NCI-H2227 (cell line): Measurements from ENCODE around the gene RTN4R.

Experiments used
- DNase-seq: peaks from one replicate; lab custom pipeline; 2025; ENCODE audit not compliant: unreplicated experiment; lab: John Stamatoyannopoulos, UW

RTN4R gene

GRCh38 chr22:20243537-20244249, 24.4 kb downstream of the RTN4R start:
- DNase-seq, result peak; percentile 77

GRCh38 chr22:20243176-20243536, 25.0 kb downstream of the RTN4R start:
- DNase-seq, result no peak

GRCh38 chr22:20242393-20243175, 25.5 kb downstream of the RTN4R start:
- no peak for DNase-seq

DNA sequence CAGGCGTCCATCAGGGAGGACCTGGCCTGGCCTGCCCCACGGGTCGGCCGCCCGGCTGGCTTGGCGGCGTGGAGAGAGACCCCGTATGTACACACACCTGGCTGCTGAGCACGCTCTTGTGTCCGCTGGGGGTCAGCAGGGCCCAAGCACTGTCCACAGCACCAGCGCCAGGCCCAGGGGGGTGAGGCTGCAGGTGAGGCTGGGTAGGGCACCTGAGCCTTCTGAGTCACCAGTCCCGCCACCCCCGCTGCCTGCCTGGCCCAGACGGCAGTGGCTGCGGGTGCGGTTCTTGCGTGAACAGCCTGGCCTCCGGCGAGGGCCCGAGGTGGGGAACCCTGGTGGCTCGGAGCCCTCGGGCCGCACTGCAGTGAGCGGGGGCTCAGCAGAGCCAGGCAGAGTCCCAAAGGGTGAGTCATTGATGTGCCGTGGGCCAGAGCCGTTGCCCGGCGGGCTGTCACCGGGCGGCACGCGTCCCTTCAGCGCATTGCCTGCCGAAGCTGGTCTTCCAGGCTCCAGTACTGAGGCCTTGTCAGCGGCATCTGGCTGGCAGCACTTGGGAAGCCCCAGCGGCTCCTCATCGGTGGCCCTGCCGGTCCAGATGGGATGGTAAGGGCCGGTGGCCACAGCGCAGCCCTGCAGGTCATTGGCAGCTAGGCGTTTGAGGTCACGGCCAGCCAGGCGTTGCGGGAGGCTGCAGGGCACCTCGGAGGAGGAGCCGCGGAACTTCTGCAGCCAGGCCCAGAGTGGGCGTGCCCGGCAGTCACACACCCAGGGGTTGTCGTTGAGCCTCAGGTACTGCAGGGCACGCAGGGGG, 26.3 kb downstream of the RTN4R start:
- DNase-seq, result no peak

DNA sequence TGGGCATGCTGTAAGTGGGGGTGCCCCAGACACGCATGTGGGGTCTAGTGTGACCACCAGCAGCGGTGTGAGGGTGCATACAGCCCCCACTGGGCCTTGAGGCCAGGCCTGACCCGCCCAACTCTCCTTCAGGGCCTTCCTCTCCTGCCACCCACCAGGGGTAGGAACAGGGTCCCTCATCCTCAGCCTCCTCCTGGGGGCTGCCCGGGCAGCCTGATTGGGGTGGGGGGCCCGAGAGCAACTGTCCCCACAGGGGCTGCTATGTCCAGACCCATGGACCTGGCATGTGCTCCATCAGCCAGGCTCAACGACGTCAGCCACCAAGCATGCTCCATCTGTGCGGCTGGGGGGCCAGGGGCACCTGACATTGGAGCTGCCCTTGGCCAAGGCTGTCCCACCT, 27.2 kb downstream of the RTN4R start:
- no peak for DNase-seq

- peak; percentile 81 for DNase-seq
These were observed 27.7 kb downstream of the RTN4R start for GRCh38 chr22:20240447-20240764.

DNA sequence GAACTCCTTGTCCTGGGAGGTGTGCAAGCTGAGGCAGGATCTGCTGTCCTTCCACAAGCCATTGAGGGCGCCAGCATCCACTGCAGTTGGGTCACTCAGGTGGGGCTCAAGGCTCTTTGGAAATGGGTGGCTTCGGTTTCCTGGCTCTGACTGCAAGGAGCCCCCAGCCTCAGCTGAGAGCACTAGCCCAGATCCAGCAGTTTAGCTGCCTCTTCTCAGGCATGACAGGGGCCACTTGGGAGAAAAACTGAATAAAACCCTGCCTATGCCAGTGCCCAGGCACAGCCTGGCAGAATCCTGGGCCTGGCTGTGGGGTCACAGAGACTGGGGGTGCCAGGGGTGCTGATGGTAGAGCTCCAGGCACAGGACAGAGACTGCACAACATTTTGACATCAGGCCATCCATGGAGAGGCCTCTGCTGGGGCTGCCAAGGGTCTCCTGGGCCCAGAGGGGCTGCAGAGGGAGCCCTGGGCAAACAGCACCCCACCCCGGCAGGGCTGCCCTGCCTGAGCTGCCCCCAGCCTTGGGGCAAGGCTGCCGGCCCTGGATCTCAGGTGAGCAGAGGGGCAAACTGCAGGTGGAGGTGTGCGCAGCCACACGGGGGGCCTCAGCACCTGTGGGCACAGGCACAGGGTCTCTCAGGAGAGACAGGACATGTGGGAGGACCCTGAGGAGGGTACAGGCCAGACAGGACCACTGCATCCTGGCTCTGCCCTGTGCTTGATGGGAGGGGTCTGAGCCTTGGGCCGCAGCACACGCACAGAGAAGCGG, 28.3 kb downstream of the RTN4R start:
- no peak for DNase-seq

DNA sequence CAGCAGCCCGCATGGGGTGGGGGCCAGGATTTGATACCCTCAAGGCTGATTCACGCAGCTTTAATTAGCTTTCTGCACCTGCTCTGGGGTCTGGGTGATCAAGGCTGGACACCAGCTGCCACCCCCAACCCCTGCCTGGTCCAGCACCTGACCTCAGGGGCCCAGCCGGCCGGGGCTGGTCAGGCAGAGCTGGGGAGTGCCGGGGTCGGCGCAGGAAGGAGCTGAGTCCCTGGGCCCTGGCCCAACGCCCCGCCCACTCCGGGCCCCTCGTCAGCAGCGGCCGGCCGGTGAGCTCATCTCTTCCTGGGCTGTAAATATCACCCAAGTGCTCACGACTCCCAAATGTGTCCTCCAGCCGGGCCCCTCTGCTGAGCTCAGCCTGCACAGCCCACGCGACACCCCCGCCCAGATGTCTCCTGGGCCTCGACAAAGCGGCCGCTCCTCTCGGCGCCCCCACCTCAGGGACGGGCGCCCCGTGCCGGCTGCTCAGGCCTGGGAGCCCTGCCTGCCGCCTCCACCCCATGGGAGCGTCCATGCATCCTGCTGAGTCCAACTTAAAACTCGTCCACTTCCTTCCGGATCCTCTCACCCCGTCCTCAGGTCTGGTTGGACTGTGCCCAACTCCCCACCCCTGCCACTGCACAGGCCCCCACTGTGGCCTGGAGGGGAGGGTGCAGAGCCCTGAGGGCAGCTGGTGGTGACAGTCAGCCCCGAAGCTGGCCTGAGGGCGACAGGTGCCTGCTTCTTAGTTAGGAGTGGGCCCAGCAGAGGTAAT, 29.0 kb downstream of the RTN4R start:
- no peak for DNase-seq

- DNase-seq, result peak; percentile 21
These were observed 29.6 kb downstream of the RTN4R start for GRCh38 chr22:20238536-20238900.

GRCh38 chr22:20237480-20238440, 30.4 kb downstream of the RTN4R start:
- no peak for DNase-seq

DNA sequence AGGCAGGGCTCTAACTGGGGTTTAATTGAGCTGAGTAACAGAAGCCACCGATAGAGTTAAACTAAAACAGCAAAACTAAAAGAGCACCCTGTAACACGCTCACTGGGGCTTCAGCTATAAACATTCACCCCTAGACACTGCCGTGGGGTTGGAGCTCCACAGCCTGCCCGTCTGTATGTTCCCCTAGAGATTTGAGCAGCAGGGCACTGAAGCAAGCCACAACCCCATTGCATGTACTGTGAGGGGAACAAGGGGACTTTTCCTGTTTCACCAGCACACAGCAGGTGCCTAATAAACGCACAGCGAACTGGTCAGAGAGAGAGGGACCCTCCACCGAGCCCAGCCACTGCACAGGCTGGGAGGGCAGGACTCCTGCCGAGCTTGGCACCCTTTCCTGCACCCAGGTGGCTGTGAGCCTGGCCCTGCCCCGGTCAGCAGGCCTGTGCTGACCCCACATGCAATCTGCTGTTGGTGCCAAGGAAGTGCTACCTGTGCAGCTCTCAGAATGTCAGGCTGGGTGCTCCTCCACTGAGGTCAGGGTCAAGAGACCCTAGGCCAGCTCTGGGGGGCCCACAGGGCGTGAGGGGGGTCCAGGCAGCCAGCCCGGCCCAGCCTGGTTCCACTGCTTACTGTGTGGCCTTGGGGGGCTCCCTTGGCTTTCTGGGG, 31.9 kb downstream of the RTN4R start:
- no peak for DNase-seq

GRCh38 chr22:20235389-20235991, 32.6 kb downstream of the RTN4R start:
- DNase-seq, result no peak

DNA sequence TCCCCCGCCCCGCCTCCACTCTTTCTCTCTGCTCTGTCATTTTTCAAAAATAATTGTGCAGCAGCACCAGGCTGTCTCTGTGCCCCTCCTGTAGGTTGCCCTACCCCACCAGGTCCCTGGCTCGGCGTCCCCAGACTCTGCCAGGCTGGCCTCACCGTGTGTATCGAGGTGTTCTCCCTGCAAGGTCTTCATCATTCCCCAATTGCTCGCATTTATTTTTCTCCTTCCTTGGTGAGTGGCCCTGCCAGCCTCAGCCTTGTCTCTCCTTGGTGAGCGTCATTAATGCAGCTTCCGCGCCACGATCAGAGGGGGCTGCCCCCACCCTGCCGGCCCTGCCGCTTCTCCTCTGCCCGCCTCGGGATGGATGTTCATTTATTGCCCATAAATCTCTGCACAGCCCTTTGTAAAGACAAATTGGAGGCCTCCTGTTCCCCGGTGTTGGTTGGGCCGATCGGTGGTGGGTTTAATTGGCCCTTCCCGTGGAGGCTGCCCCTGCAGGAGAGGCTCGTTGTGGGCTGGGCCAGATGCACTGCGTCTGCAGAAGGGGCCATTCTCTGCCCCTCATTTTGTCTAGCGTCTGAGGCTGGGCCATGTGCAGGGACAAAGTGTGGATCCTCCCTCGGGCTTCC, 33.2 kb downstream of the RTN4R start:
- peak; percentile 81 for DNase-seq

DNA sequence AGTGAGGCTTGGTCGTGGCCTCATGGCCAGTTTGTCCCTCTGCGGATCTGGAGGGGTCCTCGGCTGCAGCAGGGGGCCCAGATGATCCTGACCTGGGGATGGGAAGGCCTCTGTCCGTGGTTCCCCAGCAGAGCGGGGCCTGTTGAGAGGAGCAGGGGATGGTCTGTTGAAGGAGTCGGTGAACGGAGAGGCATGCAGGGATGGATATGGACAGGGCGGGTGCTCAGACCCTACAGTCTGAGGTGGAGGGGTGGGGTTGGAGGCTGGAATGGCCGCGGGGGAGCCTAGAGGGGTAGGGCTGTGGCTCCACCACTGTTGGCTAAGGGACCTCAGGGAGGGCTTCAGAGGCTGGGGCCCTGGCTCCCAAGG, 33.8 kb downstream of the RTN4R start:
- no peak for DNase-seq

GRCh38 chr22:20233351-20234313, 34.5 kb downstream of the RTN4R start:
- DNase-seq, result no peak

DNA sequence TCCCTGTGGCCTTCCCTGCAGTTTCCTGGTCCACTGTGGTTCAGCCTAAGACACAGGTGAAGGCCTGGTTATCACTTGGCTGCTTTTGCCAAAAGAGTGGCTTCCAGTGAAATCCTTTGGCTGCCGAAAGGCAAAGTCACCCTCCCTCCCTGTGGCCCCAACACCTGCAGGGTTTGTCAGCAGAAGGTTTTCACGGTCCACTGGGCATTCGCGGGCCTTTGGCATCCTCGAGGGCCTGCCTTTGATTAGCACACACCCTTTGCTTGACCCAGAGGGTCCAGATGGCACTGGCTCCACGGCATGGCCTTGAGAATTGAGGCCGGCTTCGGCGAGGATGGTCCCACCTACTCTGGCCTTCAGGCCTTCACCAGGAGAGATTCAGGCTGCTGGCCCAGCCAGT, 35.3 kb downstream of the RTN4R start:
- DNase-seq, result no peak

DNA sequence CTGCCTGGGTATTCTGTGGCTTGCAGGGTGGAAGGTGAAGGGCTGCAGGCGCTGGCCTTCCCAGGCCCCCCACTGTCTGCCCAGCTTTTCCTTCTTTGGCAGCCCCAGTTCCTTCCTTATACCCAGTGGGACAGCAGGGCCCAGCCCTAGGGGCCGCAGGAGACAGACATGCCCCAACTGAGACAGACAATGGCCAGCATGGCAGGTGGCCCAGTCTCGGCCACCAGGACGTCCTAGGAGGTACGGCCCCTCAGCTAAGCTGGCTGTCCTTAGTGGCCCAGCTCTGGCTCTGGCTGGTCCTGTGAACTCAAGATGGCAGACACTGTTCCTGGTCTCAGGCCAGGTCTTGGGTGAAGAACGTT, 35.9 kb downstream of the RTN4R start:
- no peak for DNase-seq
